ENCODE results near the gene MRPS18B. TPM values are rescaled to one million over a fixed set of nuclear protein-coding genes. Genes with fewer than 3 reads are reported as not detected.
A peak's percentile ranks its signal among the peaks of the same experiment; 100 is the strongest.

MRPS18B gene
- total RNA-seq, 2 donors from 2014 or later: 109 to 132 TPM

GRCh38 chr6:30612687-30613248 is 4.9 kb upstream of the MRPS18B start:
- ATAC-seq (replicated peaks in 1 of 2): no peak
- Mint-ChIP-seq H3K4me1 (ENCODE audit: low read depth) (peaks cover 78% of the 10 kb centered on the region), H3K4me3 (peak overlapping the region; percentile 97 to 98)

GRCh38 chr6:30613251-30614043 is 4.2 kb upstream of the MRPS18B start:
- Mint-ChIP-seq H3K27me3 (ENCODE audit: low read depth) (no peaks in the 10 kb centered on the region), H3K9me3 (no peaks in the 10 kb centered on the region), H3K4me3 (peak overlapping the region; percentile 97 to 98), H3K36me3 (ENCODE audit: insufficient read depth in 2 of 2) (peaks cover 46 to 70% of the 10 kb centered on the region in 2 donors), H3K4me1 (ENCODE audit: low read depth) (peaks cover 74% of the 10 kb centered on the region), H3K27ac (peak overlapping the region; percentile 100)
- DNase-seq (no peak), ATAC-seq (replicated peaks in 1 of 2) (peak; percentile 9 to 14)

More at GRCh38 chr6:30612687-30613248, 4.9 kb upstream of the MRPS18B start:
- H3K27me3 Mint-ChIP-seq (ENCODE audit: low read depth): no peaks in the 10 kb centered on the region
- no peaks in the 10 kb centered on the region for H3K9me3 Mint-ChIP-seq
- peaks cover 46 to 73% of the 10 kb centered on the region in 2 donors for H3K36me3 Mint-ChIP-seq (ENCODE audit: insufficient read depth in 2 of 2)
- DNase-seq: no peak
- H3K27ac Mint-ChIP-seq: peak overlapping the region; percentile 100

DNA sequence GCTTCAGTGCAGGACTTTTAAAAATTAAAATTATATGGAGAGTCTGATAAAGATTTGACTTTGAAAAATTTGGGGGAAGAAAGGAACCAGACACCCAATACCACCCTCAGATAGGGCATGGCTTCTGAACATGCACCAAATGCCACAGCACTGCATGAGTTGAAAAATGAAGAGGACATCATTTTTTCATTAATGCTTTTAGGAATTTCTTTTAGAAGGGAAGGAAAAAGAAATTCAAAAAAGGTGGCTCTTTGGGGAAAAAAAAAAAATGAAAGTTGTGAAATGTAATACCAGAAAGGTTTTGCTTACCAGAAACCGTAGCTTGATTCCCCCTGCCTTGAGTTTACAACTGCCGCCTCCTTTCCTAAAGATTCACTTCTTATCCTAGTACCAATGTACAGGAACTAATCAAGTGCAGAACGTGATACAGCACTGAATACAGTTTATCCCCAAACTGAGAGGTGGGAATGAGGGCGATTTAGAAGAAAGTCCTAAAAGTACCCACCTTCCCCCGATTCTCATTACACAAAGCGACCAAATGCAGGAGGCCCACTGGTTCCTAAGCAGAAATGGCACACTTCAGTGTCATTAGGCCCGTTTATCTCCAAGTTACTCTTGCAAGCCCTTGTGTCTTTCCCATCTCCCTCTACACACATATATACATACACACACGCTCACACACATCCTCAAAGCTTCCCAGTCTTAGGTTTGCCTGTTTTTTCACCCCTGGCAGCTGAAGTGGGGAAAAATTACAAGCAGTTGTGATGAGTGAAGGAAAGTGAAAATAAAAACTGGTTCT is 3.4 kb upstream of the MRPS18B start:
- Mint-ChIP-seq H3K27me3 (ENCODE audit: low read depth) (no peaks in the 10 kb centered on the region), H3K36me3 (ENCODE audit: insufficient read depth in 2 of 2) (peaks cover 41 to 67% of the 10 kb centered on the region in 2 donors), H3K4me3 (peak overlapping the region; percentile 97 to 98), H3K9me3 (no peaks in the 10 kb centered on the region), H3K4me1 (ENCODE audit: low read depth) (peaks cover 74% of the 10 kb centered on the region), H3K27ac (peak overlapping the region; percentile 100)
- DNase-seq: peak in 1 of 2 donors; percentile 21
- ATAC-seq (replicated peaks in 1 of 2): no peak

GRCh38 chr6:30614843-30615218 is 2.8 kb upstream of the MRPS18B start:
- Mint-ChIP-seq H3K36me3 (ENCODE audit: insufficient read depth in 2 of 2) (peaks cover 38 to 67% of the 10 kb centered on the region in 2 donors), H3K27me3 (ENCODE audit: low read depth) (no peaks in the 10 kb centered on the region), H3K9me3 (no peaks in the 10 kb centered on the region), H3K27ac (peak overlapping the region; percentile 100), H3K4me1 (ENCODE audit: low read depth) (peaks cover 74% of the 10 kb centered on the region), H3K4me3 (peak overlapping the region; percentile 97 to 98)
- ATAC-seq (replicated peaks in 1 of 2): peak; percentile 45 to 61
- peak; percentile 87 to 90 for DNase-seq

GRCh38 chr6:30615219-30615957 is 2.3 kb upstream of the MRPS18B start:
- ATAC-seq (replicated peaks in 1 of 2): peak; percentile 14 to 20
- Mint-ChIP-seq H3K36me3 (ENCODE audit: insufficient read depth in 2 of 2) (peaks cover 35 to 64% of the 10 kb centered on the region in 2 donors), H3K27me3 (ENCODE audit: low read depth) (no peaks in the 10 kb centered on the region), H3K4me3 (peak overlapping the region; percentile 97 to 98), H3K27ac (peak overlapping the region; percentile 100), H3K9me3 (no peaks in the 10 kb centered on the region), H3K4me1 (ENCODE audit: low read depth) (peaks cover 70% of the 10 kb centered on the region)
- DNase-seq: peak; percentile 64 to 71

GRCh38 chr6:30615958-30616810 is 1.5 kb upstream of the MRPS18B start:
- peaks cover 72% of the 10 kb centered on the region for H3K4me1 Mint-ChIP-seq (ENCODE audit: low read depth)

GRCh38 chr6:30616811-30617564 is 652 bp upstream of the MRPS18B start, which contains the start of gene PPP1R10:
PPP1R10 (minus strand) TSS chr6:30617243; CDS start chr6:30609944, 7,299 bp downstream.
- peak within 1 kb of the TSS; percentile 97 to 98 for H3K4me3 Mint-ChIP-seq

More at GRCh38 chr6:30615958-30616810, 1.5 kb upstream of the MRPS18B start:
- ATAC-seq (replicated peaks in 1 of 2) (no peak), DNase-seq (peak; percentile 15 to 48)
- H3K27me3 Mint-ChIP-seq (ENCODE audit: low read depth): no peaks in the 10 kb centered on the region
- H3K36me3 Mint-ChIP-seq (ENCODE audit: insufficient read depth in 2 of 2): peaks cover 30 to 63% of the 10 kb centered on the region in 2 donors
- peak overlapping the region; percentile 100 for H3K27ac Mint-ChIP-seq
- no peaks in the 10 kb centered on the region for H3K9me3 Mint-ChIP-seq
- peak overlapping the region; percentile 97 to 98 for H3K4me3 Mint-ChIP-seq

DNA sequence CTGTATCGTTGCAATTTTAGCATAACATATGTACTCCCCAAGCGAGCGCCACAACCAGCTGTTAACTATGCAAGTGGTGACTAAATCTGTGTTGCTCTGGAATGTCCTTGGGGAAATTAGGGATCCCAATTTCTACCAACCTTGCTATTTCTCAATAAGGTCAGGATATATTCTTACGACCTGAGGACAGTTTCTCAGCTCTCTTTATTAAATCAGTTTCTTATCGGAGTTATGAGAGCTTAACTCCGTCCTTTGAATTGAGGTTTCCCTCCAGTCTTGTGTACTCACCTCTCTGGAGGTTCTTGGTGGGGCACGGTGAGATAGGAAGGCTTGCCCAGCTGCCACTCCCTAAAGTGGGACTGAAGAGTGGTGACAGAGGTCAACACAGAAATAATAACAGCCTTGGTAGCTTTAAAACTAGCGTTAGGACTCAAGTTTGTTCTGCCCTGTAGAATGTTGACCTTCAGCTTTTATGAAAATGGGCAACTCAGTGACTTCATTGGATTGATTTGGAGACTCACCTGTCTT is 694 bp downstream of the MRPS18B start:
- peak overlapping the region; percentile 97 to 98 for H3K4me3 Mint-ChIP-seq
- DNase-seq (no peak), ATAC-seq (replicated peaks in 1 of 2) (no peak)
- H3K27me3 Mint-ChIP-seq (ENCODE audit: low read depth): no peaks in the 10 kb centered on the region
- peaks cover 55% of the 10 kb centered on the region for H3K4me1 Mint-ChIP-seq (ENCODE audit: low read depth)
- no peaks in the 10 kb centered on the region for H3K9me3 Mint-ChIP-seq
- peak overlapping the region; percentile 100 for H3K27ac Mint-ChIP-seq
- H3K36me3 Mint-ChIP-seq (ENCODE audit: insufficient read depth in 2 of 2): peaks cover 32 to 62% of the 10 kb centered on the region in 2 donors

More at GRCh38 chr6:30616811-30617564, 652 bp upstream of the MRPS18B start, which contains the start of gene PPP1R10:
- no peaks in the 10 kb centered on the region for H3K9me3 Mint-ChIP-seq
- peaks cover 69% of the 10 kb centered on the region for H3K4me1 Mint-ChIP-seq (ENCODE audit: low read depth)
- peaks cover 29 to 60% of the 10 kb centered on the region in 2 donors for H3K36me3 Mint-ChIP-seq (ENCODE audit: insufficient read depth in 2 of 2)
- no peaks in the 10 kb centered on the region for H3K27me3 Mint-ChIP-seq (ENCODE audit: low read depth)
- DNase-seq (peak; percentile 97 to 100), ATAC-seq (replicated peaks in 1 of 2) (peak; percentile 77)
- H3K27ac Mint-ChIP-seq: peak within 1 kb of the TSS; percentile 100

DNA sequence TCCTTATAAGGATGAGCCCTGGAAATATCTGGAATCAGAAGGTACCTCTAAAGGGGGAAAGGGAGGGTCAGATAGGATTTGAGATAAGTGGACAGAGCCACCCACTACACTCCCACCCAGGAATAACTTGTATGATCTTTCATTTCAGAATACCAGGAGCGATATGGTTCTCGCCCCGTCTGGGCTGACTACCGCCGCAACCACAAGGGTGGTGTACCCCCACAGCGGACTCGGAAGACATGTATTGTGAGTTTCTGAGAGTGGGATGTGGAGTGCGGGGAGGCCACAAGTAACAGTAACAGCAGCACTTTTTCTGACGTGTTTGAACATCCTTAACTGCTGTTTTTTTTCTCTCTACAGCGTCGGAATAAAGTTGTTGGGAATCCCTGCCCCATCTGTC is 1.9 kb downstream of the MRPS18B start:
- H3K36me3 Mint-ChIP-seq (ENCODE audit: insufficient read depth in 2 of 2): peaks cover 31 to 54% of the 10 kb centered on the region in 2 donors
- DNase-seq: no peak
- no peaks in the 10 kb centered on the region for H3K27me3 Mint-ChIP-seq (ENCODE audit: low read depth)
- ATAC-seq (replicated peaks in 1 of 2): no peak
- no peaks in the 10 kb centered on the region for H3K9me3 Mint-ChIP-seq
- peak overlapping the region; percentile 97 to 98 for H3K4me3 Mint-ChIP-seq
- peaks cover 43% of the 10 kb centered on the region for H3K4me1 Mint-ChIP-seq (ENCODE audit: low read depth)
- peak overlapping the region; percentile 100 for H3K27ac Mint-ChIP-seq

DNA sequence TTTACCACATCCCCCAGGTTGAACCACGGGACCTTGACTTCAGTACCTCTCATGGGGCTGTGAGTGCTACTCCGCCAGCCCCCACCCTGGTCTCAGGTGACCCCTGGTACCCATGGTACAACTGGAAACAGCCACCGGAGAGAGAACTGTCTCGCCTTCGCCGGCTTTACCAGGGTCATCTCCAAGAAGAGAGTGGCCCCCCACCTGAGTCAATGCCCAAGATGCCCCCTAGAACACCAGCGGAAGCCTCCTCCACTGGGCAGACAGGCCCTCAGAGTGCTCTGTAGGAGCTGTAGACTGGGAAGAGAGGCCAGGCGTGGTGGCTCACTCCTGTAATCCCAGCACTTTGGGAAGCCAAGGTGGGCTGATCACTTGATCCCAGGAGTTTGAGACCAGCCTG is 7.9 kb downstream of the MRPS18B start:
- Mint-ChIP-seq H3K9me3 (no peaks in the 10 kb centered on the region), H3K4me3 (peak overlapping the region; percentile 91 to 96), H3K4me1 (ENCODE audit: low read depth) (peaks cover 37% of the 10 kb centered on the region), H3K36me3 (ENCODE audit: insufficient read depth in 2 of 2) (peaks cover 9 to 40% of the 10 kb centered on the region in 2 donors), H3K27me3 (ENCODE audit: low read depth) (no peaks in the 10 kb centered on the region), H3K27ac (peak overlapping the region; percentile 94)
- ATAC-seq (replicated peaks in 1 of 2) (no peak), DNase-seq (no peak)

Measured in activated T-cell treated with anti-CD3 and anti-CD28 coated beads, Interleukin-2, amount 50 U/mL, for 72 hours (primary cell).